Measurements from ENCODE around the gene DNAH14. TPM values are rescaled to one million over a fixed set of nuclear protein-coding genes. Genes with fewer than 3 reads are reported as not detected.
"Not testable (repeated sequence)": the region's sequence is repeated elsewhere in the genome, so short reads cannot be mapped to it uniquely, and the experiment has no call there.

DNAH14 gene
- polyA plus RNA-seq, 4 donors = 1.4 to 12.9 (median 3.9) TPM; not detected in 1

- not testable (repeated sequence) for H3K9me3 ChIP-seq (ENCODE audit: control insufficient read depth in 2 of 2, insufficient read depth in 1 of 2, low read depth in 1 of 2, low read length in 1 of 2); DNase-seq; H3K4me1 ChIP-seq (ENCODE audit: control insufficient read depth in 3 of 3, insufficient read depth in 2 of 3, low read depth in 1 of 3, low read length in 2 of 3); H3K27me3 ChIP-seq (ENCODE audit: control insufficient read depth in 3 of 3, insufficient read depth in 3 of 3, low read length in 3 of 3); H3K4me3 ChIP-seq (ENCODE audit: low read depth in 1 of 3, low read length in 3 of 3); H3K27ac ChIP-seq (ENCODE audit: low read depth in 1 of 3, low read length in 2 of 3); H3K36me3 ChIP-seq (ENCODE audit: control insufficient read depth in 3 of 3, insufficient read depth in 2 of 3, low read depth in 1 of 3, low read length in 3 of 3); FAIRE-seq
- 85 to 88% (median 86%) methylated on average over 9 to 10 of the region's 10 CpGs for WGBS, 3 donors
Measured at GRCh38 chr1:224945651-224946348, 16.3 kb downstream of the DNAH14 start.

GRCh38 chr1:224946349-224946691 is 16.8 kb downstream of the DNAH14 start:
- H3K27me3 ChIP-seq (ENCODE audit: control insufficient read depth in 3 of 3, insufficient read depth in 3 of 3, low read length in 3 of 3); H3K4me3 ChIP-seq (ENCODE audit: low read depth in 1 of 3, low read length in 3 of 3); H3K4me1 ChIP-seq (ENCODE audit: control insufficient read depth in 3 of 3, insufficient read depth in 2 of 3, low read depth in 1 of 3, low read length in 2 of 3); FAIRE-seq; DNase-seq; H3K36me3 ChIP-seq (ENCODE audit: control insufficient read depth in 3 of 3, insufficient read depth in 2 of 3, low read depth in 1 of 3, low read length in 3 of 3); H3K27ac ChIP-seq (ENCODE audit: low read depth in 1 of 3, low read length in 2 of 3); H3K9me3 ChIP-seq (ENCODE audit: control insufficient read depth in 2 of 2, insufficient read depth in 1 of 2, low read depth in 1 of 2, low read length in 1 of 2): not testable (repeated sequence)
- WGBS, 3 donors = 91 to 98% (median 95%) methylated on average over 6 of the region's 6 CpGs

GRCh38 chr1:224957696-224958095 is 28.2 kb downstream of the DNAH14 start:
- no peaks in the 10 kb centered on the region for H3K4me1 ChIP-seq (ENCODE audit: control insufficient read depth in 3 of 3, insufficient read depth in 2 of 3, low read depth in 1 of 3, low read length in 2 of 3)
- FAIRE-seq = no peak
- 80 to 91% (median 83%) methylated on average over 3 of the region's 3 CpGs for WGBS, 3 donors
- H3K9me3 ChIP-seq (ENCODE audit: control insufficient read depth in 2 of 2, insufficient read depth in 1 of 2, low read depth in 1 of 2, low read length in 1 of 2) = peaks cover 0 to 4% of the 10 kb centered on the region in 2 donors
- no peak for DNase-seq
- peaks cover 0 to 4% (median 0%) of the 10 kb centered on the region in 3 donors for H3K36me3 ChIP-seq (ENCODE audit: control insufficient read depth in 3 of 3, insufficient read depth in 2 of 3, low read depth in 1 of 3, low read length in 3 of 3)
- H3K4me3 ChIP-seq (ENCODE audit: low read depth in 1 of 3, low read length in 3 of 3) = no peak overlapping the region
- no peaks in the 10 kb centered on the region for H3K27me3 ChIP-seq (ENCODE audit: control insufficient read depth in 3 of 3, insufficient read depth in 3 of 3, low read length in 3 of 3)
- H3K27ac ChIP-seq (ENCODE audit: low read depth in 1 of 3, low read length in 2 of 3) = no peak overlapping the region

GRCh38 chr1:224958490-224958889 is 29.0 kb downstream of the DNAH14 start:
- Histone ChIP-seq H3K4me3 (ENCODE audit: low read depth in 1 of 3, low read length in 3 of 3) (no peak overlapping the region), H3K27ac (ENCODE audit: low read depth in 1 of 3, low read length in 2 of 3) (no peak overlapping the region), H3K36me3 (ENCODE audit: control insufficient read depth in 3 of 3, insufficient read depth in 2 of 3, low read depth in 1 of 3, low read length in 3 of 3) (peaks cover 0 to 4% (median 0%) of the 10 kb centered on the region in 3 donors), H3K4me1 (ENCODE audit: control insufficient read depth in 3 of 3, insufficient read depth in 2 of 3, low read depth in 1 of 3, low read length in 2 of 3) (no peaks in the 10 kb centered on the region), H3K9me3 (ENCODE audit: control insufficient read depth in 2 of 2, insufficient read depth in 1 of 2, low read depth in 1 of 2, low read length in 1 of 2) (peaks cover 0 to 4% of the 10 kb centered on the region in 2 donors), H3K27me3 (ENCODE audit: control insufficient read depth in 3 of 3, insufficient read depth in 3 of 3, low read length in 3 of 3) (no peaks in the 10 kb centered on the region)
- DNase-seq (no peak), FAIRE-seq (no peak)
- WGBS, 3 donors = 83 to 96% (median 94%) methylated on average over 1 of the region's 1 CpG

GRCh38 chr1:224959115-224959514 is 29.6 kb downstream of the DNAH14 start:
- no peaks in the 10 kb centered on the region for H3K27me3 ChIP-seq (ENCODE audit: control insufficient read depth in 3 of 3, insufficient read depth in 3 of 3, low read length in 3 of 3)
- WGBS, 3 donors = 77 to 89% (median 83%) methylated on average over 1 of the region's 1 CpG
- H3K9me3 ChIP-seq (ENCODE audit: control insufficient read depth in 2 of 2, insufficient read depth in 1 of 2, low read depth in 1 of 2, low read length in 1 of 2) = peaks cover 0 to 4% of the 10 kb centered on the region in 2 donors
- no peaks in the 10 kb centered on the region for H3K4me1 ChIP-seq (ENCODE audit: control insufficient read depth in 3 of 3, insufficient read depth in 2 of 3, low read depth in 1 of 3, low read length in 2 of 3)
- FAIRE-seq (no peak), DNase-seq (no peak)
- H3K4me3 ChIP-seq (ENCODE audit: low read depth in 1 of 3, low read length in 3 of 3) = no peak overlapping the region
- H3K36me3 ChIP-seq (ENCODE audit: control insufficient read depth in 3 of 3, insufficient read depth in 2 of 3, low read depth in 1 of 3, low read length in 3 of 3) = peaks cover 0 to 4% (median 0%) of the 10 kb centered on the region in 3 donors
- no peak overlapping the region for H3K27ac ChIP-seq (ENCODE audit: low read depth in 1 of 3, low read length in 2 of 3)

GRCh38 chr1:224959656-224960055 is 30.2 kb downstream of the DNAH14 start:
- Histone ChIP-seq H3K4me1 (ENCODE audit: control insufficient read depth in 3 of 3, insufficient read depth in 2 of 3, low read depth in 1 of 3, low read length in 2 of 3) (no peaks in the 10 kb centered on the region), H3K9me3 (ENCODE audit: control insufficient read depth in 2 of 2, insufficient read depth in 1 of 2, low read depth in 1 of 2, low read length in 1 of 2) (peaks cover 0 to 4% of the 10 kb centered on the region in 2 donors), H3K27me3 (ENCODE audit: control insufficient read depth in 3 of 3, insufficient read depth in 3 of 3, low read length in 3 of 3) (no peaks in the 10 kb centered on the region), H3K4me3 (ENCODE audit: low read depth in 1 of 3, low read length in 3 of 3) (no peak overlapping the region), H3K27ac (ENCODE audit: low read depth in 1 of 3, low read length in 2 of 3) (no peak overlapping the region), H3K36me3 (ENCODE audit: control insufficient read depth in 3 of 3, insufficient read depth in 2 of 3, low read depth in 1 of 3, low read length in 3 of 3) (peaks cover 0 to 4% (median 0%) of the 10 kb centered on the region in 3 donors)
- FAIRE-seq (no peak), DNase-seq (no peak)

GRCh38 chr1:224980181-224980580 is 50.7 kb downstream of the DNAH14 start:
- 73 to 77% (median 76%) methylated on average over 5 of the region's 5 CpGs for WGBS, 3 donors
- no peaks in the 10 kb centered on the region for H3K36me3 ChIP-seq (ENCODE audit: control insufficient read depth in 3 of 3, insufficient read depth in 2 of 3, low read depth in 1 of 3, low read length in 3 of 3)
- no peak for FAIRE-seq
- no peak overlapping the region for H3K4me3 ChIP-seq (ENCODE audit: low read depth in 1 of 3, low read length in 3 of 3)
- H3K9me3 ChIP-seq (ENCODE audit: control insufficient read depth in 2 of 2, insufficient read depth in 1 of 2, low read depth in 1 of 2, low read length in 1 of 2) = peaks cover 0 to 25% of the 10 kb centered on the region in 2 donors
- no peak overlapping the region for H3K27ac ChIP-seq (ENCODE audit: low read depth in 1 of 3, low read length in 2 of 3)
- H3K27me3 ChIP-seq (ENCODE audit: control insufficient read depth in 3 of 3, insufficient read depth in 3 of 3, low read length in 3 of 3) = peaks cover 0 to 1% (median 0%) of the 10 kb centered on the region in 3 donors
- no peaks in the 10 kb centered on the region for H3K4me1 ChIP-seq (ENCODE audit: control insufficient read depth in 3 of 3, insufficient read depth in 2 of 3, low read depth in 1 of 3, low read length in 2 of 3)
- DNase-seq = no peak

GRCh38 chr1:224981922-224982354 is 52.5 kb downstream of the DNAH14 start:
- not testable (repeated sequence) for H3K27me3 ChIP-seq (ENCODE audit: control insufficient read depth in 3 of 3, insufficient read depth in 3 of 3, low read length in 3 of 3); H3K4me1 ChIP-seq (ENCODE audit: control insufficient read depth in 3 of 3, insufficient read depth in 2 of 3, low read depth in 1 of 3, low read length in 2 of 3); H3K4me3 ChIP-seq (ENCODE audit: low read depth in 1 of 3, low read length in 3 of 3); FAIRE-seq; H3K36me3 ChIP-seq (ENCODE audit: control insufficient read depth in 3 of 3, insufficient read depth in 2 of 3, low read depth in 1 of 3, low read length in 3 of 3); DNase-seq; H3K27ac ChIP-seq (ENCODE audit: low read depth in 1 of 3, low read length in 2 of 3)
- WGBS, 3 donors = 33 to 64% (median 59%) methylated on average over 1 of the region's 1 CpG
- H3K9me3 ChIP-seq (ENCODE audit: control insufficient read depth in 2 of 2, insufficient read depth in 1 of 2, low read depth in 1 of 2, low read length in 1 of 2) = peaks cover 0 to 25% of the 10 kb centered on the region in 2 donors

GRCh38 chr1:224988042-224988441 is 58.6 kb downstream of the DNAH14 start:
- no peaks in the 10 kb centered on the region for H3K36me3 ChIP-seq (ENCODE audit: control insufficient read depth in 3 of 3, insufficient read depth in 2 of 3, low read depth in 1 of 3, low read length in 3 of 3)
- peaks cover 0 to 1% (median 0%) of the 10 kb centered on the region in 3 donors for H3K27me3 ChIP-seq (ENCODE audit: control insufficient read depth in 3 of 3, insufficient read depth in 3 of 3, low read length in 3 of 3)
- 92 to 93% (median 93%) methylated on average over 6 of the region's 6 CpGs for WGBS, 3 donors
- no peak overlapping the region for H3K4me3 ChIP-seq (ENCODE audit: low read depth in 1 of 3, low read length in 3 of 3)
- no peak for FAIRE-seq
- H3K27ac ChIP-seq (ENCODE audit: low read depth in 1 of 3, low read length in 2 of 3) = no peak overlapping the region
- DNase-seq = no peak
- no peaks in the 10 kb centered on the region for H3K4me1 ChIP-seq (ENCODE audit: control insufficient read depth in 3 of 3, insufficient read depth in 2 of 3, low read depth in 1 of 3, low read length in 2 of 3)
- H3K9me3 ChIP-seq (ENCODE audit: control insufficient read depth in 2 of 2, insufficient read depth in 1 of 2, low read depth in 1 of 2, low read length in 1 of 2) = peaks cover 0 to 9% of the 10 kb centered on the region in 2 donors

Measured in small intestine (tissue), 7 donors.